SK-MEL-5 (cell line): ENCODE measurements around the gene TMPRSS11F. TPM values are rescaled to one million over a fixed set of nuclear protein-coding genes. Genes with fewer than 3 reads are reported as not detected.
"Not testable (repeated sequence)": the region's sequence is repeated elsewhere in the genome, so short reads cannot be mapped to it uniquely, and the experiment has no call there.

Experiments
- DNase-seq: peaks from one replicate; pipeline ENCODE4 v3.0.0-alpha.2; 2016; ENCODE audit warnings: low read depth, low spot score
- in situ Hi-C: cut with HindIII; loops from 2 replicates; pipeline ENCODE4 v1.10.0; 2016; ENCODE audit warnings: low sequenced_read_pairs, high pct_unique_total_duplicates, low pct_unique_long_range_greater_than_20kb
- polyA plus RNA-seq, 2 experiments: library from polyadenylated mRNA; depleted of rRNA; stranded (reverse); fragments of >200 nt; gene quantifications; 2 replicates each; pipeline ENCODE4 v1.2.3, GENCODE V29; 2015
- total RNA-seq: library from RNA; depleted of rRNA; stranded (reverse); fragments of >200 nt; shearing (Covaris generic); gene quantifications from 2 replicates; pipeline ENCODE4 v1.2.3, GENCODE V29; 2014; rRNA removed

The TMPRSS11F gene
- 0.13 and 0.18 TPM in 2 replicates for total RNA-seq
- 0.04 and 0.29 TPM in 2 replicates for polyA plus RNA-seq (2015; cell fraction: cytosol; rRNA removed)
- not detected in 2 replicates for polyA plus RNA-seq (2015; cell fraction: nucleus; rRNA removed)

DNA sequence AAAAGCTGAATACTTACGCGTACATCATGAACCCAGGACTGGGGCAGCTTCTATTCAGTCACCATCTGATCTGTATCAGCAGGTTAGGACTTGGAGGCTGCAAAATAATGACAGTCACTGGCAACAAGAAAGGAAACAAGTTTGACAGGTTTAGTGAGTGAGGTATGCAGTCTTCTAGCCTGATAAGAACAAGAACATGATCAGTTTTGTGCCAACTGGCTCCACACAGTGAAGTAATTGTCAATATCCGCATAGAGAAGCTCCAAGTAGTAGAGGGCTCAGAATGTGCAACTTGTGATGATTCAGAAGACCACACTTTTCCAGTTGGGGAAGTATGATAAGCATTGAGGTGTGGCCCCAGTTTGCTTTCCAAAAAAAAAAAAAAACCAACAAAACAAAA, at the start of gene TMPRSS11F:
Gene TMPRSS11F, minus strand, starts transcription at position 77 of the 400 bp plus-strand sequence. Its CDS starts 49 bp downstream, at position 28.
- no peak for DNase-seq

DNA sequence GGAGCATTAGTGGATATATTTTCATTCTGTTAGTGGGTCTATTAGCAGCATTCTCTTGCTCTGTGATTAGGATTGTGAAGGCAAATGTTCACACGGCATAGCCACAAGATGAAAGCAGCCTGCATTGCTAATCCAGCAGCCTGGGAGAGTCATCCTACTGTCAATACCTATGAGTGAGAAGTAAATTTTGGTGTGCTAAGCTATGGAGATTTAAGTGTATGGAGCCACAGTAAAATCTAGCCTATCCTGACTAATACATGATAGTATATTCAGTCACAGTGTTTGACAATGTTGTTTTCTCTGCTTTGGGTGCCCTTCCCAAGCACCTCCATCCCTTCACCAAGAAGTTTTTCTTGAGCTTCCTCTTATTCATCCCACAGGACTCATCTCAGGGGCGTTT, 47.2 kb upstream of the TMPRSS11F start:
- in situ Hi-C loops: no loop called here
- DNase-seq: no peak

More for the DNA sequence above, at the start of gene TMPRSS11F:
- in situ Hi-C loops: no loop called here

DNA sequence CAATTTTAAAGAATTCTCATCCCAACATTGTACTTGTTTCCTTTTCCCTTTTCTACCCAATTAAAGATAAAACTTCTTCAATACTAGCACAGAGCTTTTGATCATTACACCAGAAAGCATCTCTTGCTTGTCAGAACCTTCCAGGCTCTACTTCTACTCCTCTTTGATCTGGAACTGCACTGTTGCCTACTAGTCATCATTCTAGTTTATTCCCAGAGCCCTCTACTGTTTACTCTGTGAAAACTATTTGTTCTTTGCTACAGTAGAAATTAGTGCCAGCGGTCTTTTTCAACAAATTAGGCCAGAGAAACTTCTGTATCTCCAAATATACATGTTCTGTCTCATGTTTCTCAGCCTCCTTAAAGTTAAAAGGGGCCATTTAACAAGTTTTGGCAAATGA, 46.8 kb upstream of the TMPRSS11F start:
- peak; percentile 13 for DNase-seq
- in situ Hi-C loops: no loop called here

DNA sequence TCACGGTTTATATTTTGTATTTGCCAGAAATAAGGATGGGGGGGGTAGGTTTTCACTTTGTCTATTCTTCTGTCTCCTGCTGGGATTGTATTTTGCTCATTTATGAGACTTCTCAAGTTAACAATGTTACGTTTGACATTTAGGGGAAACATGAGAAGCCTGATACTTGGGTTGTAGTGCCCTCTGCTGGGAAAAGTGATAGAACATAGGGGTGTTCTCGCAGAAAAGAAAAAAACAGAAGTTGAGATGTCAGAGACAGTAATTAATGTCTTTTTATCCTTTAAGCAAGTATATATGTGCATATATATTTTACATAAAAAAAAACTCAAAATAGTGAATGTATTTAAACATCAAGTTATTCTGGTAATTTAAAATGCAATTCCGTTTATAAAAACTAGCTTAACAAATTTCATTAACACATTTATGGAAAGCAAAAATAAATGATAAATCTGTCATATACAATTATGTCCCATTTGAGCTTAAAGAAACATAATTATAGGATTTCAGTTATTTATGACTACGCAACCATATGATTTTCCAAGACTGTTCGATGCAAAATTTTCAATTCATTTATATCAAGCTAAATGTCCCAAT, 46.0 kb upstream of the TMPRSS11F start:
- in situ Hi-C loops: no loop called here
- peak; percentile 74 for DNase-seq

DNA sequence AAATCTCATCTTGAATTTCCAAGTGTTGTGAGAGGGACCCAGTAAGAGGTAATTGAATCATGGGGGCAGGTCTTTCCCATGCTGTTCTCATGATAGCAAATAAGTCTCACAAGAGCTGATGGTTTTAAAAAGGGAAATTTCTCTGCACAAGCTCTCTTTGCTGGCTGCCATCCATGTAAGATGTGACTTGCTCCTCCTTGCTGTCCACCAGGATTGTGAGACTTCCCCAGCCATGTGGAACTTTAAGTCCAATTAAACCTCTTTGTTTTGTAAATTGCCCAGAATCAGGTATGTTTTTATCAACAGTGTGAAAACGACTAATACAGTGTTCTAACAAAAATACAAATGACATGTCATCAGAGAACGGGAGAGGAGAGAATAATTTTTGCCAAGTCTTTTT, 44.7 kb upstream of the TMPRSS11F start:
- DNase-seq, in situ Hi-C loops: not testable (repeated sequence)

DNA sequence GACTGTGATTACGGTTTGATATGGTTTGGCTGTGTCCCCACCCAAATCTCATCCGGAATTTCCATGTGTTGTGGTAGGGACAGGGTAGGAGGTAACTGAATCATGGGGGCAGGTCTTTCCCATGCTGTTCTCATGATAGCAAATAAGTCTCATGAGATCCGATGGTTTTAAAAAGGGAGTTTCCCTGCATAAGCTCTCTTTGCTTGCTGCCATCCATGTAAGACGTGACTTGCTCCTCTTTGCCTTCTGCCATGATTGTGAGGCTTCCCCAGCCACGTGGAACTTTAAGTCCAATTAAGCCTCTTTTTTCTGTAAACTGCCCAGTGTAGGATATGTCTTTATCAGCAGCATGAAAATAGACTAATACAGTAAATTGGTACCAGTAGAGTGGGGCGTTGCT, 42.5 kb upstream of the TMPRSS11F start:
- in situ Hi-C loops, DNase-seq: not testable (repeated sequence)

DNA sequence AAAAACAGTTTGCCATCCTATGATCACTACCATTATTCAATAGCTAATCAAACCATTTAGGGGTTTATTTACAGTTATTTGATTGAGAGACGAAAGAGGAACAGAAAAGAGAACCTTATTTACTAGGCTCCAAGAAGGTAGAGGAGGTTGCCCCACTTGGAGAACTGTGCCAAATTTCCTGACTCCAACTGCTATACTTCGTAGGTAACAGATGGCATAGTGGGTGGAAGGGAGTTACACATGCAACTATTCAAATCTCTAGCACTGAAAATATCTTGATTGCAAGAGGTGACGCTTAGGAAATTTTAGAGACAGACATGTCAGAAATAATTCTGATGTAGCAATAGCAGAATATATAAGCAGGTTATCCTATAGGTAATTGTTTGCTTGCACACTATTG, 38.0 kb upstream of the TMPRSS11F start:
- in situ Hi-C loops: no loop called here
- no peak for DNase-seq

DNA sequence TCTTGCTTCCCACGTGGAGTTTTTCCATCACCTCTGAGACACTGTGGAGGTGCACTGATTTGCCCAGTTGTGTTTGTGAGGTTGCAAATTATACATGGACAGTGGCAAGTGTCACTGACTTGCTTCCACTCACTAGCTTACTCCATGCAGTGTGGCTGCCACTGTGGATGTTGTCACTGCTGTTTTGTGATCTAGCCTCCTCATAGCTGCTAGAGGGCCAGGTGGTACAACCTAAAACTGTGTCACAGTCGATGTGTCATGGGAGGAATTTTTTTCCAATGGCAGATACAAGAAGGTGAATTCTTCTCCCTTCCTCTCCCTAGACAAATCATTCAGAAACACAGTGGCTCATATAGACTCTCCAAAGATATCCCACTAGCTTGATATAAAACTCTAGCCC, 37.5 kb upstream of the TMPRSS11F start:
- in situ Hi-C loops: no loop called here
- no peak for DNase-seq

DNA sequence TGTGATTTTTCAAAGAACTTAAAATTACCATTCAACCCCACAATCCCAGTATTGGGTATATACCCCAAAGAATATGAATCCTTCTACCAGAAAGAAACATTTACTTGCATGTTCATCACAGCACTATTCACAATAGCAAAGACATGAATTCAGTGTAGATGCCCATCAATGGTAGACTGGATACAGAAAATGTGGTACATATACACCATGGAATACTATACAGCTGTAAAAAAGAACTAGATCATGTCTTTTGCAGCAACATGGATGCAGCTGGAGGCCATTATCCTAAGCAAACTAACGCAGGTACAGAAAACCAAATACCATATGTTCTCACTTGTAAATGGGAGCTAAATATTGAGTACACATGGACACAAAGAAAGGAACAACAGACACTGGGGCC, 34.1 kb upstream of the TMPRSS11F start:
- in situ Hi-C loops: no loop called here

DNA sequence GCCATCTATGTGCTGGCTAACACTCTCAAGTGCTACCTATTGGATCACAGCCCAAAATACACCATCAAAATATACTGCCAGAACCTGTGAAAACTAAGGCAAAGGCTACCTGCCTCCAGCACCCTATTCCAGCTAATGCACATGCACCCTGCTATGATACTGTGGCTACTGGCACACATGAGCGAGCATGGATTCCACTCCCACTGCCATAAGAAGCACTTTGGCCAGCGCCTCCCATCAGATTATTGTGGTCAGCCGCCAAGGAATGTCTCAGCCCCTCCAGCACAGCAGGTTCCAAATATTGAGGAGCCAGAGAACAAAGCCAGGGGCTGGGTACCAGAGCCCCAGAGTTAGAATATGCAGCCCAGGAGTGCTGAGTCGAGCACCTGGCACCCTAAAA, 32.5 kb upstream of the TMPRSS11F start:
- no peak for DNase-seq
- in situ Hi-C loops: no loop called here

More for the DNA sequence above, 34.1 kb upstream of the TMPRSS11F start:
- DNase-seq: no peak

DNA sequence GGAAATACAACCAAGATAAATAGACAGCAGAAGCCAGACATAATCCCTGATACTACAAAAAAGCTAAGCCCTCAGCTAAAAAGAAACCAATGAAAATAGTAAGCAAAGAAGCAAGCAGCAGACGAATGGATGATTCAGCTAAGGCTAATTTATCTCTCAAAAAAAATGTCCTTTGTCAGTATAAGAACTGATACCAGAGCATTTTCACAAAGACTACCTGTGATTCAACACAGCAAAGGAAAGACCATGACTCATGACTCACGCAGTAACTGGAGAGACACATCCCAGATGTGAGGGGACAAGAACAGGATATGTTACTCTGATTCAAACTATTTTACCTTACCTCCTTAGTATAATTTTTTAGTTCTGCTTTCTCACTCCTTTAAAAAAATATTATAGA, 22.7 kb upstream of the TMPRSS11F start:
- DNase-seq: no peak
- in situ Hi-C loops: no loop called here

DNA sequence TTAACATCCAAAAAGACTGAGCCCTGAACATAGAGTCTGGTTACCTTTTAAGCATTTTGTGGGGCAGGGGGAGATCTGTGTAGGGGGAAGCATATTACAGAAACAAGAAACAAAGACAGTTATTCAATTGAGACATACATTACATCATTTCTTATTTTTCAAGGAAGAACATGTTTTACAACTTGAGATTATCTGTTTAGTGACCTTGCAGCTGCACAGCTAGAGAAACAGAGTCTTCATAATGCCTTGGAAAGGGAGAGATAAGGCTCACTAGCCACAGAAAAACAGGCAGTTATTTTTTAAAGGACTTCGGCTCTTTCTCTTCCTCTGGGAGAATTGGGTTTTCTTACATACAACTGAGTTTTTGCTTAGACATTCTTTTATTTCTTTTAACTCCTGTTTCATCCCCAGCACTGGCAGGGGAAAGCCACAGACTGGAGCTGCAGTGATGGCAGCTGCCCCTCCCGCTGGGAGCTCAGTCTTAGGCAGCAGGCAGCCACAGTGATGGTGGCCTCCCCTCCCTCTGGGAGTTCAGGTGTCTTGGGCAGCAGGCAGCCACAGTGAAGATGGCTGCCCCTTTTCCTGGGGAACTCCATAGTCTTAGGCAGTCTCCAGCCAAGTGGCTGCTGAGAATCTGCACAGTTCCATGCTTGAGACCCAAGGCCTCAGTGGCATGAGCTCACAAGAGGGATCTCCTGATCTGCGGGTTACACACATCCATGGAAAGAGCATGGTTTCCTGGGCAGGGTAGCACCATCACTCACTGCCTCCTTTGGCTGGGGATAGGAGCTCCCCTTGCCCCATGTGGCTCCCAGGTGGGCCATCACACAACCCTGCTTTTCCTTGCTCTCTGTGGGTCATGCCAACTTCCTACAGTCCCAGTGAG, 19.4 kb upstream of the TMPRSS11F start:
- DNase-seq: no peak
- in situ Hi-C loops: no loop called here

DNA sequence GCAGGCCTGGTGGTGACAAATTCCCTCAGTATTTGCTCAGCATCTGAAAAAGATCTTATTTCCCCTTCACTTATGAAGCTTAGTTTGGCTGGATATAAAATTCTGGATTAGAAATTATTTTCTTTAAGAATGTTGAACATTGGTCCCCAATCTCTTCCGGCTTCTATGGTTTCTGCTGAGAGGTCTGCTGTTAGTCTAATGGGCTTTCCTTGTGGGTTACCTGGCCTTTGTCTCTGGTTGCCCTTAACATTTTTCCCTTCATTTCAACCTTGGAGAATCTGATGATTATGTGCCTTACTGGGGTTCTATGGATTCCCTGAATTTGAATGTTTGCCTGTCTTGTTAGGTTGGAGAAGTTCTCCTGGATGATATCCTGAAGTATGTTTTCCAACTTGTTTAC, 17.4 kb upstream of the TMPRSS11F start:
- DNase-seq: no peak
- in situ Hi-C loops: no loop called here

DNA sequence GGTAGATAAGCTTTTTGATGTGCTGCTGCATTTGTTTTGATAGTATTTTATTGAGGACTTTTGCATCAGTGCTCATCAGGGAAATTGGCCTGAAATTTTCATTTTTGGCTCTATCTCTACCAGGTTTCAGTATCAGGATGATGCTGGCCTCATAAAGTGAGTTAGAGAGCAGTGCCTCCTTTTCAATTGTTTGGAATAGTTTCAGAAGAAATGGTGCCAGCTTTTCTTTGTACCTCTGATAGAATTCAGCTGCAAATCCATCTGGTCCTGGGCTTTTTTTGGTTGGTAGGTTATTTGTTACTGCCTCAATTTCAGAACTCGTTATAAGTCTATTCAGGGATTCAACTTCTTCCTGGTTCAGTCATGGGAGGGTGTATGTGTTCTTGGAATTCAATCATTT, 15.6 kb upstream of the TMPRSS11F start:
- in situ Hi-C loops: no loop called here
- DNase-seq: no peak

DNA sequence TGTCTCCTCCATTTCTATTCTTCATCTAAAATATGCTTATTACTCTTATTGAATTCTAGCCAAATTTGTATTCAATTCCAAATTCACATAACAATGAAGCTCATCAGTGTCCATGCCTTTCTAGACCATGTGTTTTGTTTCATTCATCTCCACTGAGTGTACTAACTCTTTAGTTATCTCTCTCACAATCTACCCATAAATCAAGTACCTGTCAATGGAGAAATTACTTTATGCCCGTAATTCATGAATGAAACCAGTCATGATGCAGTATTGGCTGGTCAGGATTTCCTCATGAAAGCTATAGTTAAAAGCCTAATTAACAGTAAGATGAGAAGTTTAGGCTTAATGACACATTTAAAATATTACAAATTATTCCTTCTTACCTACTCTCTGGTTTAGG, 12.2 kb upstream of the TMPRSS11F start:
- DNase-seq: no peak
- in situ Hi-C loops: no loop called here

DNA sequence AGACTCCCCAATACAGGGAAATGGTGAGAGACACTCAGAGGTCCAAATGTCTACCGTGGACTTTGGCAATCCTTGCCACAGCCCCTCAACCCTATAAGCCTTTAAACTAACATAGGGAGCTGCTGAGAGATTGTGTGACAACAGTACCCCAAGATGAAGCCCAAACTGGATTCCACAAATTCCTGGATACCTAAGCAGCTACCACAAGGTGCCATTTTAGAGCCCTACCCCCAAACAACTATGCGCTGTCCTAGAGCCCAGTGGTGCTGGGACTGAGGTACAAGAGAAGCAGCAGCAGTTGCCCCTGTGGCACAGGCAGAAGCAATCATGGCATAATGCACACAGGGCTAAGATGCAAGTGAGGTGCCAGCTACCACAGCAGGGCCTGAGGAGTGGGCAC, 2.7 kb upstream of the TMPRSS11F start:
- DNase-seq: no peak
- in situ Hi-C loops: no loop called here

DNA sequence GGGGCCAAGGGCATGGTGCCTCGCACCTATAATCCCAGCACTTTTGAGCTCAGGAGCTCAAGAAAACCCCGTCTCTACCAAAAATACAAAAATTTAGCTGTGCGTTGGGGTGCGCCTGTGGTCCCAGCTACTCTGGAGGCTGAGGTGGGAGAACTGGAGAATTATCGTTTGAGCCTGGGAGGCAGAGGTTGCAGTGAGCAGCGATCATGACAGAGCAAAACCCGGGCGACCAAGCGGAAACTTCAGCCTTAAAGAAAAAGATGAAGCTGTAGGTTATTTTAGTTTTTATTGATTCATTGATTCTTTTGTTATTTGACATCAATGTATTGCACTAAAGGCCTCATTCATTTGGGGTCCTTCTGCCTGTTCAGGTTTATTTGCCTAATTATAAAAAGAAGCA, 5.4 kb downstream of the TMPRSS11F start:
- no peak for DNase-seq
- in situ Hi-C loops: no loop called here

DNA sequence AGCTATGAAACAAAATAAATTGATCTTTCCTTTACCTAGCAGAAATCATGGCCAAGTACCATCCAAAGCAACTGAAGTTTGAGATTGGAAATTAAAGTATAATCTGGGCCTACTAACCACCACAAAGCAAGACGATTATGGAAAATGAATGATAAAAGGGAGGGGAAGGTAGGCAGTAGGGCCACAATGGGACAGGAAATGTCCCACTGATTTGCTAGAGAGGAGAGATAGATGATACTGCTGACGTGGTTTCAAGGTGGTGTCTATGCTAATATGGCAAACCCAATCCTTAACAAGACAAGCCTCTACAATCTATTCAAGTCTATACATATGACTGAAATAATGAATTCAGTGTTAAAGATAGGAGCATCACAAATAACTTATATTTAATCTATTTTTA, 6.1 kb downstream of the TMPRSS11F start:
- DNase-seq: no peak
- in situ Hi-C loops: no loop called here

DNA sequence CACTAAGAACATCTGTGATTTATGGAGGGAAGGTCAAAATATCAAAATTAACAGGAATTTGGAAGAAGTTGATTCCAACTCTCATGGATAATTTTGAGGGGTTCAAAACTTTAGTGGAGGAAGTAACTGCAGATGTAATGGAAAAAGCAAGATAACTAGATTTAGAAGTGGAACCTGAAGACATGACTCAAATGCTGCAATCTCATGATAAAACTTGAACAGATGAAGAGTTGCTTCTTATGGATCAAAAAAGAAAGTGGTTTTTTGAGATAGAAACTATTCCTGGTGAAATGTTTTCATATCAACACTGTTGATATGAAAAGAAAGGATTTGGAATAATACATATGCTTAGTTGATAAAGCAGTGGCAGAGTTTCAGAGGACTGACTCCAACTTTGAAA, 9.7 kb downstream of the TMPRSS11F start:
- in situ Hi-C loops: no loop called here
- no peak for DNase-seq
